GM12874 (cell line): ENCODE measurements around the gene RUSC1.

Source experiments
- TF ChIP-seq, protein P1 (sequence below): IDR thresholded peaks from 2 replicates; pipeline ENCODE4 v1.5.1; 2011; ENCODE audit warnings: low read depth, mild to moderate bottlenecking, control low read depth, low read length, moderate library complexity; ENCODE audit not compliant: insufficient read depth

RUSC1 gene

DNA sequence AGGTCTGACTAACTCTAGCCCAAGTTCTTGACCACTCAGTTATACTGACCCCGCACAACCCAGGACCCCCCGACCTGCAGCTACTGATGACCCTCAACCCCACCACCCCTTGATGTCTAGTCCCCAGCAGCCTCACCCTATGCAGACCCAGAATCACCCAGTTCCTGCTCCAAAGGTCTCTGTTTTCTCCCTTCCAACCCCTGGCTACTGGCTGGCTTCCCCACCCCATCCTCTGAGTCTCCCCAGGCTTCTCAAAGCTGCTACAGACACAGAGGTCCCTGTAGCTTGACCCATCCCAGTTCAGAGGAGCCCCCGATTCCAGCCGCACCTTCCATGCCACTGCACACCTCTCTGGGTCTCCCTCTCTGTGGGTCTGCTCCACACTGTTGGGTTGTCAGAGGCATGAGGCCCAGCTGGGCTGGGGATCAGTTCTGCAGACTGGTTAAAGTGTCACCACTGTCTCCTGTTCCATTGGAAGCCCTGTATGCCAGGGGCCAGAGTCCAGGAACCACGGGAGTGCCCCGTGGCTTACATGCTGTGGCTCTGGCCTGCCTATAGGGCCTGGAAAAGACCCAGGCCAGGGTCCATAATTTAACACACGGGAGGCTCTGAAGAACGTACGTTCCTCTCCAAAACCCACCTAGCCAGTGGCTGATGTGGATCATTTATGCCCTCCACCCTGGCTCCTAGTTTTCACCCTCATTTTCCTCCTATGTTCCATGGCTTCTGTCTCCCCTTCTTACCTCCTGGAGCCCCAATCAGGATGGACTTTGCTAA is 20.0 kb upstream of the RUSC1 start:
- TF ChIP-seq, protein P1, sequence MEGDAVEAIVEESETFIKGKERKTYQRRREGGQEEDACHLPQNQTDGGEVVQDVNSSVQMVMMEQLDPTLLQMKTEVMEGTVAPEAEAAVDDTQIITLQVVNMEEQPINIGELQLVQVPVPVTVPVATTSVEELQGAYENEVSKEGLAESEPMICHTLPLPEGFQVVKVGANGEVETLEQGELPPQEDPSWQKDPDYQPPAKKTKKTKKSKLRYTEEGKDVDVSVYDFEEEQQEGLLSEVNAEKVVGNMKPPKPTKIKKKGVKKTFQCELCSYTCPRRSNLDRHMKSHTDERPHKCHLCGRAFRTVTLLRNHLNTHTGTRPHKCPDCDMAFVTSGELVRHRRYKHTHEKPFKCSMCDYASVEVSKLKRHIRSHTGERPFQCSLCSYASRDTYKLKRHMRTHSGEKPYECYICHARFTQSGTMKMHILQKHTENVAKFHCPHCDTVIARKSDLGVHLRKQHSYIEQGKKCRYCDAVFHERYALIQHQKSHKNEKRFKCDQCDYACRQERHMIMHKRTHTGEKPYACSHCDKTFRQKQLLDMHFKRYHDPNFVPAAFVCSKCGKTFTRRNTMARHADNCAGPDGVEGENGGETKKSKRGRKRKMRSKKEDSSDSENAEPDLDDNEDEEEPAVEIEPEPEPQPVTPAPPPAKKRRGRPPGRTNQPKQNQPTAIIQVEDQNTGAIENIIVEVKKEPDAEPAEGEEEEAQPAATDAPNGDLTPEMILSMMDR = no peak

DNA sequence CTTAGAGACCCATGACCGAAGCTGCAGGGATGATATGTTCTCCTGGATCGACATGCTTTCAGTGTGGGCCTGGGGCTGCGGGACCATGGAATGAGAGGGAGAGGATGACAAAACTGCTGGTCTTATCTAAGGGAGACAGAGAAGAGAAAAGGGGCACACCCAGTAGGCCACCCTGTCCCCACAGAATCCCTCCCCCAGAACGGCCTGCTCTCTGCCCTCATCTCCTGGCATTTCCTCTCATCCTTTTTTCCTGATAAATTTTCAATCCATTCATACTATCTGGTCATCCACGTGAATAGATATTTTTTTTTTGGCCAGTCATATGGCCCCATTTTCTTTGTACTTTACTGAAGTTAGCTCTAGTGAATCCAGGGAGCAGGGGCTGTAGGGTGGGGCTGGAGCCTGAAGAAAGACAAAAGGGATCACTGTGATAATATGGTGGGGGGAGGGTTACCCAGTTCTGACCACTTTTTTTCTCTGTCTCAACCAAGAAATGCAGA is 19.3 kb upstream of the RUSC1 start, which contains the start of gene PKLR:
Gene PKLR, minus strand, starts transcription at position 97 of the 500 bp plus-strand sequence. Its CDS starts 43 bp downstream, at position 54.
- TF ChIP-seq, protein P1 = no peak

DNA sequence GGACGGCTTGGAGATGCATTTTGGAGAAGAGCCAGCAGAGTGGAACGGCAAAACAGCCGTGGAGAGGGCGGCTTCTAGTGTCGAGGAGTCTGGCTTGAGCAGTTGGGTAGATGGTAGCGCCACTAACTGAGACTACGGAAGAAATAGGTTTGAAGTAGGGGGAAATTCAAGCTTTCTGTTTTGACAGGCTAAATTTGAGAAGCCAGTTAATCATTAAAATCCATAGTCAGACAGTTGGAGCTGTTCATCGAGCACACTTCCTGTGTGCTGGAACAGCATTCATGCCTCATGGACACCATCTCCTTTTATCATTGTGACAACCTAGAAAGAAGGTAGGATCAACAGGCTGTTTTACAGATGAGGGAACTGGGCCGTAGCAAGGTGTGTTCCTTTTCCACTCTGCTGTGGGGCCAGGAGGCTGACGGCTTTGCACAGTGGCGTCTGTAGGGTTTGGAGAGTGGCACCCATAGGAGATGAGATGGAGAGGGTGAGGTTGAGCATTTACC is 16.1 kb upstream of the RUSC1 start:
- TF ChIP-seq, protein P1 = no peak

DNA sequence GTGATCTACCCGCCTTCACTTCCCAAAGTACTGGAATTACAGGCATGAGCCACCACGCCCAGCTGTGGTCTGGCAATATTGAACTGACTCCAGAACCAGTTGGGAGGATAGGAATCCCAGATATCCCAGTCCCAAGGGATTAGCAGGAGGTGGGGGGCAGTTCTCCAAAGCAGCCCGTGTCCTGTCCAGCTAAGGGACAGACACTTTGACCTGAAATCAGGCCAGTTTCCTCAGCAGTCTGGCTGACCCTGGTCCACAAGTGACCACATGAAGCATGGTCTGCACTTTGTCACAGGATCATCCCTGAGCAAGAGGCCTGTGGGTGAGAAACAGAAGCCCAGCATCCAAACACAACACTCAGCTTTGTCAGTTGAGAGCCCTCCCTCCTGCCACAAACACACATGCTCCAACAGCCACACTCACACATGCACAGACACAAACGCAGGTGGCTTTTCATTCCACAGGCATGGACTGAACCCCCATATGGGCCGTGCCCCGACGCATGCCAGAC is 14.8 kb upstream of the RUSC1 start:
- TF ChIP-seq, protein P1 = no peak

DNA sequence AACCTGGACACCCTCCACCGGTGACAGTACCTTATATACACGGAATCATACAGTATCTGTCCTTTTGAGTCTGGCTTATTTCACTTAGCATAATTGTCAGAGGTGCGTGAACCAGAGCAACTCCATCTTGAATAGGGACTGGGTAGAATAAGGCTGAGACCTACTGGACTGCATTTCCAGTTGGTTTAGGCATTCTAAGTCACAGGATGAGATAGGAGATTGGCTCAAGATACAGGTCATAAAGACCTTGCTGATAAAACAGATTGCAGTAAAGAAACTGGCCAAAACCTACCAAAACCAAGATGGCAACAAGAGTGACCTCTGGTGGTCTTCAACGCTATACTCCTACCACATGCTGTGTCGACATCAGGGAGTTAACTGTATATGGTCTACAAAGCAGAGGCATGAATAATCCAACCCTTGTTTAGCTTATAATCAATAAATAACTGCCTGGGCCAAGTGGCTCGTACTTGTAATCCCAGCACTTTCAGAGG is 13.4 kb upstream of the RUSC1 start:
- TF ChIP-seq, protein P1 = peak; percentile 38; the same call in 1 of the 2 replicates

DNA sequence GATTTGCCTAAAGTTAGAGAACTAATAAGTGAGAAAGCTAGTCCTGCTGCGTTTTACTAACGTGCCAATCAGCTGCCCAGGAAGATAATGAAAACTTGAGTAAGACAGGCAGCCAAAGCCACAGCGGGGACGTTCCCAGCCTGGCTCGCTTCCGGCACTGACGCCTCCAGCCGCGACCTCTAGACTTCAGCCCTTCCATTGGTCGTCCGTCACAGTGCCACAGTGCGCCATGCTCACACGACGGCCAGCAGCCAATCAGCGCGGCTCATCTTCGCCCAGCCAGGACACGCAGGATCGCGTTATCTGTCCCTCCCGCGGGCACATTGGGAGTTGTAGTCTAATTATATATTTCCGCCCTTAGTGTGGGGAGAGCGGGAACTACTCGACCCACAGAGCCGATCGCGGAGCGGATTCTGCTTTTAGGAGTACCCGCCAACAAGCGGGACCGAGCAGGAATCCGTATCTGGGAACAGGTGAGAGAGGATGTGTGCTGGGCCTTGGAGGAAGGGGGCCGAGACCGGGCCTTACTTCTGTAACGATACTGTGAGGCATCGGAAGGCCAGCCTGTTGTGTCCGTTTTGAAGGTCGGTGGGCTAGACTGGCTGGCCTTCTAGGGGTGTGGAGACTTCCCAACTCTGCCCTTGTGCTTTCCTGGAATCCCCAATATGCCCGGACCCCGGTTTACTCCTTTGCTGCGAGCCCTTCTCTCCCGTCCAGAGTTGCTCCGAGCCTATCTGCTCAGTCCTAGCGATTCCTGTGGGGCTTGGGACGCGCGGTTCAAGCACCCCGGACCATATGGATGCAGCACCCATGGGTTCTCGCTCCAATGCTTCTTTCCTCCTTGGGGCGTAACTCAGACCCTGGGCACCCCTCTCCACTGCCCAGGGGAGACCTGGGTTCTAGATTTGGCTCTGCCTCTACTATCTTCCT is 11.9 kb upstream of the RUSC1 start, which contains the start of gene FDPS:
Gene FDPS, plus strand, starts transcription at position 374 of the 930 bp plus-strand sequence. CDS start 924 bp downstream, outside the sequence.
- TF ChIP-seq, protein P1 = no peak
